Measurements from ENCODE around the gene SAP30BP.
A peak's percentile ranks its signal among the peaks of the same experiment; 100 is the strongest.

SAP30BP gene

DNA sequence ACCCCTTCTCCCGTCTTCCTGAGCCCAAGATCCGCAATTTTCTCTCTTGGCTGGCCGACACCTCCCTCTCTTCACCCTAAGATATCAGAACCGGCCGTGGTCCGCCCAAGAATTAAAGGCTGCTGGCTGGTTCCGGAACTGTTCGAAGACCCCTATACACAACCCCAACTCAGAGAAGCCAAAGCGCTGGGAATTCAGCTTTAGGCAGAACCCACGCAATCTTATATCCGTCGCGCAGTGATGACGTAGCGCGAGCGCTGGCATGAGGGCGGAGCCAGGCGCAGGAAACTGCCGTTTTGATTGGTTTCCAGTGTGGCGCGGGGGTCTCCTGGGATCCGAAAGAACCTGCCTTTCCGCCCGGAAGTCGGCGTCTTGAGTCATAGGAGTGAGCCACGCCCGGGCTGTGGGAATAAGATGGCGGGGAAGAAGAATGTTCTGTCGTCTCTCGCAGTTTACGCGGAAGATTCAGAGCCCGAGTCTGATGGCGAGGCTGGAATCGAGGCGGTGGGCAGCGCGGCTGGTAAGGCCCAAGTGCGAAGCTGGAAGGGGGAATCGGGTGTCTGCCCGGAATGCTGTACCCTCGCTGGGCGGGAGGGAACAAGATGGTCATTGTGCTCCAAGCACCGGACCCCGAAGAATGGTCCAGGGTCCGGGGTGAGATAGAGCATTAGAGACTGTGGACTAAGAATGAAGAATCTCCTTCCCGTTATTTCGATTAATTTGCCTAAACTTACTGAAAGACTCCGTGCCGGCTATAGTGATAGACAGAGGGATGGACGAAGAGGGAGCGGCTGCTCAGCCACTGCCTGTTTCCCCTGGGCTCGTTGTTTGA lies at the start of gene SAP30BP, which contains the start of gene RECQL5:
TSS of gene SAP30BP (plus strand) at position 380 of the 832 bp plus-strand sequence. CDS start at position 415, 35 bp downstream.
TSS of gene RECQL5 (minus strand) at position 196 of the 832 bp plus-strand sequence. CDS start 597 bp downstream, outside the sequence.
- peak; percentile 97 for DNase-seq

DNA sequence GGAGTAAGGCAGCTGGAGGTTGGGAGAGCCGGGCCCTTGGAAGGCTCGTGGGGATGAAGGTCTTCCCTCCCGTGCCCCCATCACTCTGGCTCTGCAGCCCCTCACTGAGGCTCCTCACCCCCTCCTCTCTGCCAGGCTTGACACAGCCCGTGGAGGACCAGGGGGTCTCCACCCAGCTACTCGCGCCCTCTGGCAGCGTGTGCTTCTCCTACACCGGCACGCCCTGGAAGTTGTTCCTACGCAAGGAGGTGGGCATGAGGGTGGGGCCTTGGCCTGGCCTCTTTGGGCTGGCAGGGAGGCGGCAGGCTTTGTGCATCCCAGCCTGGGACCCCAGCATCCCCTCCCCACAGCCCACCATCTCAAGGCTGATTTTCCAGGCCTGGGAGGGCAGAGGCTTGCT lies 49.5 kb upstream of the SAP30BP start:
- no peak for DNase-seq

DNA sequence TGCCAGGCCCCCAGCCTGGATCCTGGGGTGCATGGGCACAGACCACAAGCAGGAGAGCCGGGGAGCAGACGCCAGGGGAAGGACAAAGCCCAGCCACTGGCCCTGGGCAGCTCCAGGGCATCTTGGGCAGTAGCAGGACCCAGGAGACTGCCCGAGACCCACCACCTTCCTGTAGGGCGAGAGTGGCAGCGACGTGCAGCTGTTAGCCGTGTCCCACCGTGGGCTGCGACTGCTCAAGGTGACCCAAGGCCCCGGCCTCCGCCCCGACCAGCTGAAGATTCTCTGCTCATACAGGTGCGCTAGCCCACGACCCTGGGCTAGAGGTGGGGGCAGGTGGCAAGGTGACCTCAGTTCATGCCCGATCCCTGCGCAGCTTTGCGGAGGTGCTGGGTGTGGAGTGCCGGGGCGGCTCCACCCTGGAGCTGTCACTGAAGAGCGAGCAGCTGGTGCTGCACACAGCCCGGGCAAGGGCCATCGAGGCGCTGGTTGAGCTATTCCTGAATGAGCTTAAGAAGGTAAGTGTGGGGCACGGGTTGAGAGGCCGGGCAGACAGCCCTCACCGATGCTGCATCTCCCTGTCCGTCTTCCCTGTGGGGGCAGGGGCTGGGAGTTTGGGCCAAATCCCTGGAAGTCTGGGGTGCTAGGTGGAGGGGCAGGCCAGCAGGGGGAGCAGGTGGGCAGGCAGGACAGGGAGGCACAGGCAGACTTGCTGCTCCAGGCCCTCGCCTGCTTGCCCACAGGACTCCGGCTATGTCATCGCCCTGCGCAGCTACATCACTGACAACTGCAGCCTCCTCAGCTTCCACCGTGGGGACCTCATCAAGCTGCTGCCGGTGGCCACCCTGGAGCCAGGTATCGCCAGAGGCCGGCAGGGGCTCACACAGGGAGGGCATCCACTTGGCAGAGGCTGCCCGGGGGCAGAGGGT lies 47.4 kb upstream of the SAP30BP start:
- DNase-seq, result no peak

DNA sequence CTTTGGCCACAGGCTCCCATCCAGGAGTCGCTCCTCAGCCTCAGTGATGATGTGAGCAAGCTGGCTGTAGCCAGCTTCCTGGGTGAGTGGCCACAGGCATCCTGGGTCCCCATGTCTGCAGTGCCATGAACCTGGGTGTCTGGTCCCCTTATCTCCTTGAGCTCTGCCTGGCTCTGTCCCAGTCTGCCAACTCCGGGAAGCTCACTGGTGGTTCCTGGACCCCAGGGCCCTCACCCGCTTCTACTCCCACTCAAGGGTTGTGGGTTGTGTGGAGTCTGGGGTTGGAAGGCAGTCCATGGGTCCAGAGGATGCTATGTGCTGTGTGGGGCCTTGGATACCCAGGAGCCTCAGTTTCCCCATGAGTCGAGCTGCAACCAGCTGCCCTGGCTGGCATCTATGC lies 45.6 kb upstream of the SAP30BP start:
- DNase-seq, result no peak

DNA sequence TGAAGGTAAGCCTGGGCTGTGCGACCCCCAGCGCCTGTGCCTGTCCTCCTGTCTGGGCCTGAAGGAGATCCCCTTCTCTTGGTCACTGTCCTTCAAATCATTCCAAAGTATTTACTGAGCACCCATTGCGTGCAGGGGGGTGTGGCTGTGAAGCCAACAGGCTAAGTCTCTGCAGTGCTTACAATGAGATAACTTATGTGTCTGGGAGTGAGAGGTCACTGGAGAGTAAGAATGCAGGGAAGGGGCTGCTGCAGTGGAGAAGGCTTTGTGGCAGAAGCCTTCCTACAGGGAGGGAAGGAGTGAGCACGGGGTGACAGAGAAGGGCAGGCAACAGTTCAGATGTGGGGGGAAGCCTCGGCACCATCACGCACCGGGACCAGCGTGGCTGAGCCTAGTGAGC lies 45.1 kb upstream of the SAP30BP start:
- DNase-seq, result no peak

DNA sequence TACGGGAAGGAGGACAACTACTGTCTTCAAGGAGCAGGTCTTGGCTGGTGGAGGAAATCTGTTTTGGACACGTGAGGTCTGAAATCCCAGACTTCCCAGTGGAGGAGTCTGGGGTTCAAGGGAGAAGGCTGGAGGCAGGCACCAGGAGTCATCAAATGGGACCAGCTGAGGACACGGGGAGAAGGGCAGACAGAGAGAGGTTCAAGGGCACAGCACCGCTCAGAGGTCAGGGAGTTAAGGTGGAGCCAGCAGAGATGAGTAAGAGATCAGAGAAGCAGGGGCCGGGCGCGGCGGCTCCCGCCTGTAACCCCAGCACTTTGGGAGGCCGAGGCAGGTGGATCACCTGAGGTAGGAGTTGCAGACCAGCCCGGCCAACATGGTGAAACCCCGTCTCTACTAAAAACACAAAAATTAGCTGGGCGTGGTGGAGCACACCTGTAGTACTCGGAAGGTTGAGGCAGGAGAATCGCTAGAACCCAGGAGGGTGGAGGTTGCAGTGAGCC lies 44.3 kb upstream of the SAP30BP start:
- no peak for DNase-seq

DNA sequence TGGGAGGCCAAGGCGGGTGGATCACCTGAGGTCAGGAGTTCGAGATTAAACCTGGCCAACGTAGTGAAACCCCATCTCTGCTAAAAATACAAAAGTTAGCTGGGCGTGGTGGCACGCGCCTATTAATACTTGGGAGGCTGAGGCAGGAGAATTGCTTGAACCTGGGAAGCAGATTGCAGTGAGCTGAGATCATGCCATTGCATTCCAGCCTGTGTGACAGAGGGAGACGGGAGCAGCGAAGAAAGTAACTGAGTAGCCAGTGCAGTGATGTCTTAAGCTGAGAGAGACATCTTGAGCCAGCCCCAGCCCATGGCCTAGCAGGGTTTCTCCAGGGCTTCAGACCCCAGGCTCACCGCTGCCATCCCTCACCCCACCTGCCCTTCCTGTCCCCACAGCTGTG lies 43.8 kb upstream of the SAP30BP start:
- no peak for DNase-seq

DNA sequence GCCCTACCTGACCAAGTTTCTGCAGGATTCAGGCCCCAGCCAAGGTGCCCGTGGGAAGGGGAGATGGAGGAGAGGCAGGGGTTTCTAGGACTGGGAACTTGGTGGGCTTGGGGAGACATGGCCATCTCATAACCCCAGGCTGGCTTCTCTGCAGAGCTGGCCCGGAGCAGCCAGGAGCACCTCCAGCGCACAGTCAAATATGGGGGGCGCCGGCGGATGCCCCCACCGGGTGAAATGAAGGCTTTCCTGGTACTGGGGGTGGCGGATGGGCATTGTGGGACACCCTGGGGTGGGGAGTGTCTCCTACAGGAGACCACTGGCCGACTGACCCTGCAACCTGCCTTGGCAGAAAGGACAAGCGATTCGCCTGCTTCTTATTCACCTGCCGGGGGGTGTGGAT lies 43.1 kb upstream of the SAP30BP start:
- DNase-seq, result no peak

DNA sequence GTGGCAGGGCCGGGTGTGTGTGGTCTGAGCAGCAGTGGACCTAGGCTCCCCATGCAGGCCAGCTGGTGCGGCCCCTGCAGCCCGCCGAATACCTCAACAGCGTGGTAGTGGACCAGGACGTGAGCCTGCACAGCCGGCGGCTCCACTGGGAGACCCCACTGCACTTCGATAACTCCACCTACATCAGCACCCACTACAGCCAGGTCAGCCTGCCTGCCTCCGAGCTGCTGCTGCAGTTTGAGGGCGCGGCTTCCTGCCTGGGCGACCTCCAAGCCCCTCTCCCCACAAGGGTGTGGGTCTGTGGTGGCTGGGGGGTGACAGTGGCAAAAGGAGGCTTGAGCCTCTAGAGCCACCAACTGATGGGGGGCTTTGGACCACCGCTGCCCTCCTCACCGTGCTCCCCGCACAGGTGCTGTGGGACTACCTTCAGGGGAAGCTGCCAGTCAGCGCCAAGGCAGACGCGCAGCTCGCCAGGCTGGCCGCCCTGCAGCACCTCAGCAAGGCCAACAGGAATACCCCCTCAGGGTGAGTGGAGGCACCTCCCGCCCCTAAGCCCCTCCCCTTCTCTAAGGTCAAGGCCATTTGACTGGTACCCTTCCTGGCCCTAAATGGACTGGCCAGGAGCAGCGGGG lies 42.3 kb upstream of the SAP30BP start:
- DNase-seq, result no peak

DNA sequence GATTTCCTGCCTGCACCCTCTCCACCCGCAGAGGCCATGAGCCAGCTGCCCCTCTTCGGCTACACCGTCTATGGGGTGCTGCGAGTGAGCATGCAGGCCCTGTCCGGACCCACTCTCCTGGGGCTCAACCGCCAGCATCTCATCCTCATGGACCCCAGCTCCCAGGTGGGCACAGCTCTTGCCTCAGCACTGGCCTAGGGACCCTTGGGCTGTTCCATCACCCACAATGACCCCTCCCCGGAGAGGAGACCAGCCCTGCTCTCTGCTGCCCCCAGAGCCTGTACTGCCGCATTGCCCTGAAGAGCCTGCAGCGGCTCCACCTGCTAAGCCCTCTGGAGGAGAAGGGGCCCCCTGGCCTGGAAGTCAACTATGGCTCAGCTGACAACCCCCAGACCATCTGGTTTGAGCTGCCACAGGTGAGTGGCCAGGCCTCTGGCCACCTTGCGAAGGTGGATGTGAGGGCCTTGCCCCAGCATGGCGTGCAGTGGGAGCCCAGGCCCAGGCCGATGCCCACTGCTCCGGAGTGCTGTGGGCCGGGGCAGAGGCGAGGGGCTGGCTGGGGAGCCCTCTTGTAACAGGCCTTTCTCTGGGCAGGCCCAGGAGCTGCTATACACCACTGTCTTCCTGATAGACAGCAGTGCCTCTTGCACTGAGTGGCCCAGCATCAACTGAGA lies 41.2 kb upstream of the SAP30BP start:
- DNase-seq, result no peak

DNA sequence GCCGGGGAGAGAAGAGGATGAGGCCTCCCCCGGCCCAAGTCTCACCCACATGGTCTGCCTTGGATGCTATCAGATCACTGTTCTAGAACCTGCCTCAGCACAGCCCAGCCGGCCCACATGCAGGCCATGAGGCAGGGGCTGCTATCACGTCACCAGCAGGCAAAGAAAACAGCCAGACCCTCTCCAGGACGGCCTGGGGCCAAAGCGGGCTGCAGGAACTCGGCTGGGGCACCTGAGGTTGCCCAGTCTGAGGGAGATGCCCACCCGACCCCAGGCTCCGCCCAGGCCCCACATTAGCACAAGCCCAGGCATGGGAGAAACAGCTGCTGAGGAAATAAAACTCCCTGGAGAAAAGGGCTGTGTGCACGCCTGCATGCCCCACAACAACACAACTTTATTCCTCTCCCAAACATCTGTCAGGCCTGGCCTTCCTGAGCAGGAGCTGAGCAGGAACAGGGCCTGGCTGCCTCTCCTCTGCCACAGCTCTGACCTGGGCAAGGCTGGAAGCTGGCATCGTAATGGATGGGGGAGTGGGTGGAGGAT lies 40.6 kb upstream of the SAP30BP start:
- no peak for DNase-seq

DNA sequence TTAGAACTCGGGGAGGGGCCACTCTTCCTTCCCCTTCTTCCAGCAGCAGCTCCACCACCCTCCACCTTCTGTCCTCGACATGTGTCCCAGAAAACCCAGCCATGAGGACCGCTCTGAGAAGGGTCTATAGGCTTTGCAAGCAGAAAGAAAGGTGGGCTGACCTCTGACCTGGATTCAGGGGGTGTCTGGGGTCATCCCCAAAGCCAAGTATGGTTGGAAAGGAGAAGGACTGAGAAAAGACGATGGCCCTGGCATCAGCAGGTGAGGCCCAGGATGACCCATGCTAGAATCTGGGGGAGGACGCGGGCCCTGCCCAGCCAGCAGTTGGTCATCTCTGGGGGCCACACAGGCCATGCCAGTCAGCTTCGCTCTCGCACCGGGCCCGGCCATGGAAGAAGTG lies 40.0 kb upstream of the SAP30BP start:
- no peak for DNase-seq

DNA sequence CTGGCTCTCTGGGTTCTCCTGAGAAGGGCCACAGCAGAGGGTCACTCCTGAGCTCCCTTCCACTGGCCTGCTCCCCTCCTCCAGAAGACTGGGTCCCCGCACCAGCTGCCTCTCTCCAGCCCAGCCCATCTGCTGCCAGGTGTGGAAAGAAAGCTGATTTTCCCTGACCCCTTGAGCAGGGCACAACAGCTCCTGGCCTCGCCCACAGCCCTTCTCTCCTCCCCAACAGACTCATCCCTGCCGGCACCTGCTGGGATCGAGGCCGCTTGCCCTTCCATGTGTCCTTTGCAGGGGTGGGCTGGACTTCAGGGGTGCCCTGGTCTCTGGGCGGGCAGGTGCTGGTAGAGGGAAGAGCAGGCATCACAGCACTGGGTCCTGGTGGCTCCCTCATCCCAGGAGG lies 38.7 kb upstream of the SAP30BP start:
- no peak for DNase-seq

DNA sequence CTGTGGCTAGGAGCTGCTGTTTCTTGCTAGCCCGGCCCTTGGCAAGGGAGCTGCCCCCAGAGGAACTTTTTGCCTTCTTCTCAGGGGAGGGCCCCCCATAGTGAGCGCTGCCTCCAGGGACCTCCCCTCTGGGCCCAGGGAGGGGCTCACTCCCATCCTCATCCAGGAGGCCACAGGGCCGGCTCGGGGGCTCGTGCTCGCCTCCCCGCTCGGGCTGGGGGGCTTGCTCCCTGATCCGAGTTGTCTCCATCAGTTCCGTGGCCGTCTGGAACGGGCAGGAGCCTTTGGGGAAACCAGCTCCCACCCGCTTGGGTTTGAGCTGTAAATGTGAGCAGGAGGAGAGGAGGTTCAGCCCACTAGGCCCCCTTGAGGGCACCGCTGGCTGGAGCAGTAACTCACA lies 38.0 kb upstream of the SAP30BP start:
- no peak for DNase-seq

DNA sequence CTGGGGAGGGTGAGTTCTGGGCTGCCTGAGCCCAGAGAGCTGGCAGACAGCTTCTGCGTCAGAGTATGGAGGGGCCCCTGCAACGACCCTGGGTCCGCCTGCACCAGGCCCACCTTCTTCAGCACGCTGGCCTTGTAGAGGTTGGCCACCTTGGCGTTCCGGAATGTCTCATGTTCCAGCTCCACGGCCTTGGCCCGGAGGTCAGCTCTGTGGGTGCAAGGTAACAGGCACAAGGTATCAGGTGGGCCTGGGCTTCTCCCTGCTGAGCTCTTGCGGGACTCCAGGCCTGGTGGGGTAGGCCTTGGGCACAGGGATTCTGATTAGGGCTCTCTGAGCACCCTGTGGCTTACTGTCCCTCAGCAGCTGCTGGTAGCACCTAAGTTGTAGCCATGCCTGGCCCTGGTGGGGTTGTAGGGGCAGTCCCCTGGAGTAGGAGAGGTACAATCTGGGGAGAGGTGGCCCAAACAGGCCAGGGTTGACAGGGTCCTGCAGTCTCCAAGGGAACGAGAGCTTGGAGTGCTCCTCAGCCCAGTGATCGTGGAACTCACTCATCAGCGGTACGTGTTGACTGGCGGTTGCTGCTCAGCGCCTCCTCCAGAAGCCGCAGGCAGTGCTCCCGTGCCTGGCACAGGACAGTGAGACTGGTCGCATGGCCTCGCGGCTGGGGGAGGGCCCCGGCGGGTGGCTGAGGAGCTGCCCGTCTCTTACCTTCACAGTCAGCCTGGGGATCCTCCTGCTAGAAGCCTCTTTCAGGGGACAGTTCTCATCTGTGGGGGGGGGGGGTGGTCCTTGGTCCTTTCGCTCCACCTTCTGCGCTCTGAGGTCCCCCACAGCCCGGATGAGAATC lies 36.8 kb upstream of the SAP30BP start:
- DNase-seq, result no peak

DNA sequence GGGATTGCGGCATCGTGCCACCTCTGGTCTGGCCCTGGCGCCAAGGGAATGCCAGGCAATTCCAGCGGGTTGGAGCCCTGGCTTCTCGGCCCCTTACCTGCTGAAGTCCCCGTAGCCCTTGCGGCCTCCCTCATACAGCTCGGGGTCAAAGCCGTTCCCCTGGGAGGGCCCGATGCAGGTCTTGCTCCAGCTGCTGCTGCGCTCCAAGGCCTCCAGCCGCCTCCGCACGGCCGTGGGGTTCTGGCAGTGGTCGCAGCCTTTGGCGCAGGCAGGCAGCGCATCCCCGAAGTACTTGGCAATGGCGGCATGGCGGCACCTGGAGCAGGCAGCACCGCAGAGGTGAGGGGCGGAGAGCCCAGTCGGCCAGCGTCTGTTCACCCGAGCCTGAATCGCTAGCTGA lies 35.8 kb upstream of the SAP30BP start:
- DNase-seq, result no peak

DNA sequence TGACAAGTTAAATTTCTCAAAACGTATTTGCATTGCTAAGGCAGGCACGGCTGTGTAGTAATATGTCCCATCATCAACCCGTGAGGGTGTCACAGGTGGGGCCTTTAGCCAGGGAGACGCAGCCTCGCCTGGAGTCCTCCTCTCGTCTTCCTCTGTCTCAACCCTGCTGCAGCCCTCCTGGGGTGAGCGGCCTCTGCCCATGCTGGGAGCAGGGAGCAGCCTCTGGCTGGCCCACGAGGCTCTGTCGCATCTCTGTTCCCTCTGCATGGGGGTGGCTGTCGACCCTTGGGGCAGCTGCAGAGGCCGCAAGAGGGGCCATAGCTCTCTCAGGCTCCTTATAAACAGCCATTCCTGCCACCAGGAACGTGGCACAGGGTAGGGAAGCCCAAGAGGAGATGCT lies 34.7 kb upstream of the SAP30BP start:
- DNase-seq, result no peak

DNA sequence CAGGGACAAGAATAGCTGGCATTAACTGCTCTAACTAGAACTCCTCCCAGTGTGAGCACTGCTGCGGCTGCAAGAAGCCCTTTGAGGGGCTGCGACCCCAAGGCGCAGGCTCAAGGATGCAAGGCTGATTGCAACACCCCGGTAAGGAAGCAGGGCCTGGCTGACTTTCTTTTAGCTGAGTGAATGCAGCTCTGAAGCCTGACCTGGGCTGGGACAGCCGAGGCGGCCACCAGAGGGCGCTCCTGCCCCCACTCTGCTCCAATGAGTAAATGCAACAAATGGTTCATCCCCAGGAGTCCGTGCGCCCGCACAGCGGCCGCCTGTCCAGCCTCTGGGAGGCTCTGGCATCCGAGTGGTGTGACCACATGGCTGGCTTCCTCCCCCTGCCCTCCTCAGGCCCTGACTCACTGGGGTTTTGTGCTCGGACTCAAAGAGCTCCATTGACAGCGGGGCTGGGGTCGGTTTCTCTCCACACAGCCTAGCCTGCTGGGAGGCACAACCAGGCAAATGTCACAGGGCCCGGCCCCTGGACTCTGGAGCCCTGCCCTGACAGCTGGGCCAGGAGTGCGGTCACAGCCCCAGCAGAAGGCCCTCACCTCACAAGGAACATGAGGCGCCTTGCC lies 34.2 kb upstream of the SAP30BP start, which contains the start of gene SMIM5:
TSS of gene SMIM5 (plus strand) at position 572 of the 623 bp plus-strand sequence. CDS start 6,768 bp downstream, outside the sequence.
- DNase-seq, result peak; percentile 73

DNA sequence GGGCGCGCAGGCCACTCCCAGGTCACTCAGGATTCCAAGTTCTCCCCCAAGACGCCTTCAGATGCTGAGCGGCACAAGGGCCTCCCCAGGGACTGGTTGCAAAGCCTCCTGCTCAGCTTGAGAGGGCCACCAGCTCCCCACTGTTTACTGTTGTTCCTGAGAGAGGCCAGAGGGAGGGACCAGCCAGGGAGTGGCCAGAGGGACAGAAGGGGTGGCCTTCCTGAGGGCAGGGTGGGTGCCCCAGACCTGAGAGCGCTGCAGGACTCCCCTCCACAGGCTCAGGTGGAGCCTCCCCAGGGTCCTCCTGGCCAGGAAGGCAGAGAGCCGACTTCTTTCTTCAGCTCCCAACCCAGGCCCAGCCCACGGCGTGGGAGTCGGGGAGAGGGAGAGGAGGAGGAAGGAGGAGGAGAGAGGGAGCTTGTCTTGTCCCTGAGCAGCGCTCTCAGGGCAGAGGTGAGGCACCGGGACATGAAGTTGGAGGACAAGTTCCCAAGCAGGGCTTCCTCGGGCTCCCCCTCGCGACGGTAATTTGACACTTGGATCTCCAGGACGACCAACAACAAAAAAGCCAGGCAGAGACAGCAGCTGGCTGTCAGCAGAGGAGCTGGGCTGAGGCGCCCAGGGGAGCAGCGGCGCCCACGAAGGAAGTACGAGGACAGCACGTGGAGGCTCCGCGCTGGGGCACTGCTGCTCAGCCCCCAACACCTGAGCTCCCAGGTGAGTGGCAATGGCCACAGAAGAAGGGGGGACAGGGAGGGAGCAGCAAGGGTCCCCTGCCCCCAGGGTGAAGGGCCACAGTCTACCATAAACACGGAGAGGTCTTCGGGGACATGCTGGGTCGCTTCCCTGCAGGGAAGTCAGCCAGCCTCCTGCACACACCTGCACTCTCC lies 33.4 kb upstream of the SAP30BP start:
- DNase-seq, result peak; percentile 37

DNA sequence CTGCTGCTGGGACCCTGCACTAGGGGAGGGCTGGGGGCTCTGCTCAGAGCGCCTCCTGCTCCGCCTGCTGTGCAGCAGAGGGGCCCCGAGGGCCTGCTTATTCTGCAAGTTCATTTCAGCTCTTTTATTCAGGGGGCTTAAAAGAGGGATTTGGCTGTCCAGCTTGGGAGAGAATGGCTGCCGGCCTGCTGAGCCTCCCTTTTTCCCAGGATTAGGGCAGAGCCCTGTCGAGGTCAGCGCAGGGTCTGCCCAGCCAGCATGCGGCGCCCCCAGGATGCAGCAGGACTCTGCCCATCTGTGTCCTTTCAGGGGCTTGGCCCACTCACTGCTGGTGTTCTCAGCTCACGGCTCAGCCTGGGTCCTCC lies 32.8 kb upstream of the SAP30BP start:
- DNase-seq, result no peak
